AML-193 (cell line): Measurements from ENCODE around the gene PPY.
"Not testable (repeated sequence)": the region's sequence is repeated elsewhere in the genome, so short reads cannot be mapped to it uniquely, and the experiment has no call there.

Experiments used
- DNase-seq, 2 experiments: peaks; one replicate each; lab custom pipeline; 2025; lab: John Stamatoyannopoulos, UW

Gene PPY

GRCh38 chr17:43932357-43932756 lies 9.9 kb downstream of the PPY start:
- no peak for DNase-seq

GRCh38 chr17:43931062-43931571 lies 11.2 kb downstream of the PPY start:
- DNase-seq = no peak

GRCh38 chr17:43928609-43929008 lies 13.7 kb downstream of the PPY start:
- no peak for DNase-seq

- not testable (repeated sequence) for DNase-seq
Observed at GRCh38 chr17:43927929-43928328, 14.3 kb downstream of the PPY start.

- no peak for DNase-seq
Observed at GRCh38 chr17:43927060-43927864, 15.0 kb downstream of the PPY start.

- DNase-seq = no peak
Observed at GRCh38 chr17:43924558-43924957, 17.7 kb downstream of the PPY start.

GRCh38 chr17:43920500-43921095 lies 21.7 kb downstream of the PPY start:
- no peak for DNase-seq

- no peak for DNase-seq
Observed at GRCh38 chr17:43918026-43918389, 24.3 kb downstream of the PPY start.

GRCh38 chr17:43917348-43918025 lies 24.8 kb downstream of the PPY start:
- DNase-seq = peak; percentile 57 to 63

GRCh38 chr17:43917016-43917347 lies 25.3 kb downstream of the PPY start:
- no peak for DNase-seq

GRCh38 chr17:43916385-43916784 lies 25.9 kb downstream of the PPY start:
- no peak for DNase-seq

- no peak for DNase-seq
Observed at GRCh38 chr17:43915559-43915958, 26.7 kb downstream of the PPY start.

GRCh38 chr17:43914451-43914850 lies 27.8 kb downstream of the PPY start:
- no peak for DNase-seq

- DNase-seq = no peak
Observed at GRCh38 chr17:43913584-43913983, 28.7 kb downstream of the PPY start.

GRCh38 chr17:43912635-43913304 lies 29.5 kb downstream of the PPY start:
- no peak for DNase-seq

GRCh38 chr17:43911904-43912303 lies 30.4 kb downstream of the PPY start:
- DNase-seq = no peak

GRCh38 chr17:43909537-43910231 lies 32.6 kb downstream of the PPY start:
- DNase-seq = no peak

- DNase-seq = peak; percentile 70 to 74
Observed at GRCh38 chr17:43907998-43908721, 34.1 kb downstream of the PPY start.

- DNase-seq = peak; percentile 60 to 66
Observed at GRCh38 chr17:43907425-43907981, 34.8 kb downstream of the PPY start, which contains the start of gene MPP2. Gene MPP2, minus strand, starts transcription at chr17:43907536. Its CDS starts 3,076 bp downstream, at chr17:43904460.

- no peak for DNase-seq
Observed at GRCh38 chr17:43906951-43907424, 35.3 kb downstream of the PPY start.
